Neural cell (in vitro differentiated cells): ENCODE data around the gene HOXA1. TPM values are rescaled to one million over a fixed set of nuclear protein-coding genes. Genes with fewer than 3 reads are reported as not detected.
A peak's percentile ranks its signal among the peaks of the same experiment; 100 is the strongest.

Source experiments
- H2AFZ ChIP-seq: fragments of 200-600, 300-800 bp; sonication (generic), shearing (Covaris generic); 2 replicates; pipeline ENCODE4 v1.6.0; 2014; ENCODE audit warnings: low read depth, mild to moderate bottlenecking, antibody characterized with exemption, low read length, moderate library complexity
- H3F3A ChIP-seq: fragments of 200-600 bp; shearing (Covaris generic); 2 replicates; pipeline ENCODE4 v1.6.1; 2016; ENCODE audit warnings: mild to moderate bottlenecking, moderate library complexity, mixed read lengths, antibody characterized with exemption, low read length; ENCODE audit not compliant: insufficient read depth, poor library complexity, severe bottlenecking
- H3K27ac ChIP-seq: fragments of 200-600, 300-800 bp; sonication (generic), shearing (Covaris generic); 2 replicates; pipeline ENCODE4 v1.5.1; 2014; ENCODE audit warnings: mild to moderate bottlenecking, low read length, moderate library complexity
- H3K27me3 ChIP-seq: fragments of 300-800, 200-600 bp; sonication (generic), shearing (Covaris generic); 2 replicates; pipeline ENCODE4 v1.6.0; 2014; ENCODE audit warnings: mild to moderate bottlenecking, low read depth, low read length, moderate library complexity; ENCODE audit not compliant: insufficient read depth
- H3K36me3 ChIP-seq: fragments of 300-800, 200-600 bp; sonication (generic), shearing (Covaris generic); 2 replicates; pipeline ENCODE4 v1.5.1; 2014; ENCODE audit warnings: mild to moderate bottlenecking, antibody characterized with exemption, low read length, moderate library complexity; ENCODE audit not compliant: insufficient read depth
- H3K4me2 ChIP-seq: fragments of 300-800, 200-600 bp; sonication (generic), shearing (Covaris generic); 2 replicates; pipeline ENCODE4 v1.6.0; 2014; ENCODE audit warnings: mild to moderate bottlenecking, low read length
- H3K4me3 ChIP-seq: fragments of 300-800, 200-600 bp; sonication (generic), shearing (Covaris generic); 2 replicates; pipeline ENCODE4 v1.5.1; 2014; ENCODE audit warnings: mild to moderate bottlenecking, low read length, moderate library complexity
- H3K79me2 ChIP-seq: fragments of 200-600 bp; shearing (Covaris generic); replicated peaks from 2 replicates; pipeline ENCODE4 v1.6.0; 2014; ENCODE audit warnings: mild to moderate bottlenecking, low read length, moderate library complexity; ENCODE audit not compliant: insufficient read depth
- H3K9ac ChIP-seq: fragments of 300-800, 200-600 bp; sonication (generic), shearing (Covaris generic); 2 replicates; pipeline ENCODE4 v1.6.1; 2016; ENCODE audit warnings: mild to moderate bottlenecking, low read length, mixed read lengths
- H3K9me2 ChIP-seq: fragments of 200-600 bp; shearing (Covaris generic); 2 replicates; pipeline ENCODE4 v1.6.1; 2016; ENCODE audit warnings: mild to moderate bottlenecking, low read length, mixed read lengths; ENCODE audit not compliant: insufficient read depth
- H3K9me3 ChIP-seq: fragments of 200-600, 300-800 bp; sonication (generic), shearing (Covaris generic); 2 replicates; pipeline ENCODE4 v1.6.1; 2016; ENCODE audit warnings: mild to moderate bottlenecking, mixed run types, low read length, moderate library complexity, mixed read lengths
- H4K20me1 ChIP-seq: fragments of 200-600 bp; shearing (Covaris generic); 2 replicates; pipeline ENCODE4 v1.6.1; 2016; ENCODE audit warnings: mild to moderate bottlenecking, mixed run types; ENCODE audit not compliant: insufficient read depth
- CTCF ChIP-seq: fragments of 450-650 bp; IDR thresholded peaks from 2 replicates; pipeline ENCODE4 v1.5.1; 2014; ENCODE audit warnings: antibody characterized with exemption, mild to moderate bottlenecking, moderate library complexity; ENCODE audit not compliant: poor library complexity, severe bottlenecking
- EP300 ChIP-seq: fragments of 450-650 bp; conservative IDR thresholded peaks from 2 replicates; pipeline ENCODE4 v1.6.1; 2014; ENCODE audit warnings: antibody characterized with exemption, mild to moderate bottlenecking, moderate library complexity; ENCODE audit not compliant: poor library complexity, severe bottlenecking
- EZH2 ChIP-seq: fragments of 200-600, 300-800 bp; shearing (Covaris generic), sonication (generic); IDR thresholded peaks from 2 replicates; pipeline ENCODE4 v1.6.1; 2014; ENCODE audit warnings: antibody characterized with exemption, low read length, borderline replicate concordance, mild to moderate bottlenecking; ENCODE audit not compliant: insufficient read depth, poor library complexity, severe bottlenecking
- MXI1 ChIP-seq: fragments of 450-650 bp; conservative IDR thresholded peaks from 2 replicates; pipeline ENCODE4 v1.6.1; 2014; ENCODE audit warnings: antibody characterized with exemption, mild to moderate bottlenecking; ENCODE audit not compliant: poor library complexity, severe bottlenecking
- POLR2AphosphoS5 ChIP-seq: IDR thresholded peaks from 2 replicates; pipeline ENCODE4 v1.6.1; 2012
- RAD21 ChIP-seq: fragments of 450-650 bp; conservative IDR thresholded peaks from 2 replicates; pipeline ENCODE4 v1.6.1; 2014; ENCODE audit warnings: antibody characterized with exemption, mild to moderate bottlenecking, moderate library complexity
- REST ChIP-seq: IDR thresholded peaks from 2 replicates; pipeline ENCODE4 v1.6.1; 2012; ENCODE audit warnings: borderline replicate concordance
- SMC3 ChIP-seq: fragments of 450-650 bp; conservative IDR thresholded peaks from 2 replicates; pipeline ENCODE4 v1.6.1; 2014; ENCODE audit warnings: antibody characterized with exemption, mild to moderate bottlenecking, moderate library complexity; ENCODE audit not compliant: poor library complexity
- TAF1 ChIP-seq: IDR thresholded peaks from 2 replicates; pipeline ENCODE4 v1.6.1; 2012; ENCODE audit warnings: low read depth
- polyA plus RNA-seq: library from polyadenylated mRNA; depleted of rRNA; stranded (reverse); fragments of >200 nt; gene quantifications from 2 replicates; pipeline ENCODE4 v1.2.3, GENCODE V29; 2014

Gene HOXA1
- polyA plus RNA-seq, 1 donor from 2014 or later = not detected

GRCh38 chr7:27099453-27100370 is 3.9 kb upstream of the HOXA1 start:
- Histone ChIP-seq H2AFZ (no peak overlapping the region), H3K4me2 (no peak overlapping the region), H3K9me2 (no peaks in the 10 kb centered on the region), H3F3A (no peaks in the 10 kb centered on the region), H3K9ac (no peak overlapping the region), H3K4me3 (no peak overlapping the region), H3K27ac (no peak overlapping the region), H3K79me2 (no peaks in the 10 kb centered on the region), H4K20me1 (no peaks in the 10 kb centered on the region), H3K27me3 (peaks cover 100% of the 10 kb centered on the region), H3K9me3 (peaks cover 3% of the 10 kb centered on the region), H3K36me3 (no peaks in the 10 kb centered on the region)
- TF ChIP-seq REST (no peak), CTCF (no peak), TAF1 (no peak), MXI1 (no peak), RAD21 (no peak), EP300 (no peak), EZH2 (no peak), SMC3 (no peak), POLR2AphosphoS5 (no peak)

GRCh38 chr7:27098578-27099451 is 3.0 kb upstream of the HOXA1 start:
- Histone ChIP-seq H4K20me1 (no peaks in the 10 kb centered on the region), H3K27ac (no peak overlapping the region), H3K9me2 (no peaks in the 10 kb centered on the region), H3K36me3 (no peaks in the 10 kb centered on the region), H3K79me2 (no peaks in the 10 kb centered on the region), H3K4me2 (no peak overlapping the region), H3K9me3 (peaks cover 3% of the 10 kb centered on the region), H3K27me3 (peaks cover 100% of the 10 kb centered on the region), H2AFZ (no peak overlapping the region), H3F3A (no peaks in the 10 kb centered on the region), H3K9ac (no peak overlapping the region), H3K4me3 (no peak overlapping the region)
- TF ChIP-seq RAD21 = no peak
- TF ChIP-seq REST = no peak
- TF ChIP-seq POLR2AphosphoS5 = peak; percentile 18
- TF ChIP-seq TAF1 = no peak
- no peak for TF ChIP-seq CTCF
- peak; percentile 38 for TF ChIP-seq EZH2
- TF ChIP-seq EP300 = no peak
- TF ChIP-seq MXI1 = no peak
- TF ChIP-seq SMC3 = no peak
